Sigmoid colon (tissue), 4 donors: ENCODE data around the gene DGKH.

Experiments
- CTCF ChIP-seq, 4 experiments: fragments of 450-650 bp in 3 of 4; fragments of 200-600 bp in 1 of 4; IDR thresholded peaks; one replicate each; pipeline ENCODE4 v1.5.1; 2016 to 2019; ENCODE audit warnings: antibody characterized with exemption in 4 of 4, mild to moderate bottlenecking in 3 of 4, moderate library complexity in 2 of 4
- POLR2AphosphoS5 ChIP-seq, 4 donors: sonication (generic); formaldehyde crosslinking; IDR thresholded peaks; one replicate each; pipeline ENCODE4 v1.6.1; 2017; ENCODE audit warnings: antibody characterized with exemption in 4 of 4

GRCh38 chr13:42078128-42078808 is 29.8 kb downstream of the DGKH start:
- TF ChIP-seq CTCF (IDR thresholded peaks at IDR 0.05) (no peak), POLR2AphosphoS5 (IDR thresholded peaks at IDR 0.05) (no peak)
